Lung (tissue), 12 donors: ENCODE measurements around the gene PCDHGA7. TPM values are rescaled to one million over a fixed set of nuclear protein-coding genes. Genes with fewer than 3 reads are reported as not detected.
"Not testable (repeated sequence)": the region's sequence is repeated elsewhere in the genome, so short reads cannot be mapped to it uniquely, and the experiment has no call there.

Experiments
- ATAC-seq: fragments of 200-7000 bp; cut with Tn5 transposase; one replicate; pipeline ENCODE4 v1.9.1; 2020; ENCODE audit warnings: moderate number of reproducible peaks; ENCODE audit not compliant: insufficient read depth, low FRiP score
- DNase-seq, 3 donors: peaks; one replicate each; pipeline ENCODE4 v3.0.0-alpha.2; 2013 to 2017
- H3K27ac ChIP-seq, 2 donors: one replicate each; pipeline ENCODE4 v1.5.1; 2013; ENCODE audit warnings: mild to moderate bottlenecking in 2 of 2, moderate library complexity in 2 of 2, control low read depth in 1 of 2, inconsistent platforms in 1 of 2, low read depth in 1 of 2, low read length in 1 of 2
- H3K27me3 ChIP-seq, 3 donors: one replicate each; pipeline ENCODE4 v1.5.1; 2013; ENCODE audit warnings: low read length in 2 of 3; ENCODE audit not compliant: control insufficient read depth in 3 of 3, insufficient read depth in 3 of 3
- H3K36me3 ChIP-seq, 4 donors: one replicate each; pipeline ENCODE4 v1.5.1; 2013; ENCODE audit warnings: low read length in 4 of 4, mild to moderate bottlenecking in 1 of 4, moderate library complexity in 1 of 4; ENCODE audit not compliant: control insufficient read depth in 4 of 4, insufficient read depth in 4 of 4
- H3K4me1 ChIP-seq, 5 donors: one replicate each; pipeline ENCODE4 v1.5.1; 2013; ENCODE audit warnings: low read length in 5 of 5, mild to moderate bottlenecking in 2 of 5, moderate library complexity in 1 of 5; ENCODE audit not compliant: control insufficient read depth in 5 of 5, insufficient read depth in 5 of 5
- H3K4me3 ChIP-seq: one replicate; pipeline ENCODE4 v1.5.1; 2013; ENCODE audit warnings: mild to moderate bottlenecking, control low read depth, moderate library complexity
- H3K9ac ChIP-seq, 2 donors: one replicate each; pipeline ENCODE4 v1.5.1; 2013; ENCODE audit warnings: low read length in 2 of 2, control low read depth in 1 of 2; ENCODE audit not compliant: insufficient read depth in 1 of 2
- H3K9me3 ChIP-seq, 4 donors: one replicate each; pipeline ENCODE4 v1.5.1; 2013; ENCODE audit warnings: low read length in 3 of 4, mild to moderate bottlenecking in 1 of 4, moderate library complexity in 1 of 4; ENCODE audit not compliant: control insufficient read depth in 4 of 4, insufficient read depth in 3 of 4
- CTCF ChIP-seq: IDR thresholded peaks from 2 replicates; pipeline ENCODE4 v1.5.1; 2012; ENCODE audit warnings: mild to moderate bottlenecking; ENCODE audit errors: control extremely low read depth, extremely low read depth
- WGBS, 2 donors: extraction: QIAGEN DNeasy Blood & Tissue Kit; methylation state at CpG; one replicate each; pipeline ENCODE4 v1.1.7; 2013; 5-methylcytosine and 5-hydroxymethylcytosine counted together
- polyA plus RNA-seq, 2 donors: library from polyadenylated mRNA; stranded (reverse); fragments of 200-250 nt; gene quantifications; one replicate each; pipeline ENCODE4 v1.2.1, GENCODE V29; 2013
- total RNA-seq, 2 donors: library from RNA; depleted of rRNA in 1 of 2; stranded (reverse); fragments of >200 nt in 1 of 2; gene quantifications; one replicate each; pipeline ENCODE4 v1.2.1, GENCODE V29; 2014 to 2021
- donor health status: control.
- donor health status: control.
- donor health status: Bipolar disorder and iron deficiency.
- donor health status: healthy.
- donor health status: DM: yes; HTN: yes; CAD: no.

The PCDHGA7 gene
- total and polyA plus RNA-seq, 4 donors: 0.23 to 6.3 (median 1.6) TPM

DNA sequence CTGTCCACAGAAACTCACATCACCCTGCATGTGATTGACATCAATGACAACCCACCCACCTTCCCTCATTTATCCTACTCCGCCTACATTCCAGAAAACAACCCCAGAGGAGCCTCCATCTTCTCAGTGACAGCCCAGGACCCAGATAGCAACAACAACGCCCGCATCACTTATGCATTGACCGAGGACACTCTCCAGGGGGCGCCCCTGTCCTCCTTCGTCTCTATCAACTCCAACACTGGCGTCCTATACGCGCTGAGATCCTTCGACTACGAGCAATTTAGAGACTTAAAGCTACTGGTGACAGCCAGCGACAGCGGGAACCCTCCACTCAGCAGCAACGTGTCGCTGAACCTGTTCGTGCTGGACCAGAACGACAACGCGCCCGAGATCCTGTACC is 37.2 kb upstream of the PCDHGA7 start:
- Histone ChIP-seq H3K36me3 (no peaks in the 10 kb centered on the region), H3K27ac (no peak overlapping the region), H3K9ac (no peak overlapping the region), H3K4me3 (no peak overlapping the region), H3K4me1 (no peaks in the 10 kb centered on the region), H3K27me3 (no peaks in the 10 kb centered on the region), H3K9me3 (peaks cover 0 to 47% (median 21%) of the 10 kb centered on the region in 4 donors)
- whole genome bisulfite sequencing, 2 donors: 33 to 39% methylated on average over 20 of the region's 20 CpGs
- no peak for ATAC-seq
- TF ChIP-seq CTCF: no peak
- DNase-seq: no peak

DNA sequence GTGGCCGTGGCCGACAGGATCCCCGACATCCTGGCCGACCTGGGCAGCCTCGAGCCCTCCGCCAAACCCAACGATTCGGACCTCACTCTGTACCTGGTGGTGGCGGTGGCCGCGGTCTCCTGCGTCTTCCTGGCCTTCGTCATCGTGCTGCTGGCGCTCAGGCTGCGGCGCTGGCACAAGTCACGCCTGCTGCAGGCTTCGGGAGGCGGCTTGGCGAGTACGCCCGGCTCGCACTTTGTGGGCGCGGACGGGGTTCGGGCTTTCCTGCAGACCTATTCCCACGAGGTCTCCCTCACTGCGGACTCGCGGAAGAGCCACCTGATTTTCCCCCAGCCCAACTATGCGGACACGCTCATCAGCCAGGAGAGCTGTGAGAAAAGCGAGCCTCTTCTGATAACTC is 36.5 kb upstream of the PCDHGA7 start:
- not testable (repeated sequence) for H3K27ac ChIP-seq, H3K27me3 ChIP-seq, H3K36me3 ChIP-seq, H3K4me1 ChIP-seq, H3K9ac ChIP-seq, DNase-seq, ATAC-seq, H3K4me3 ChIP-seq
- 38 to 49% methylated on average over 20 to 27 of the region's 35 CpGs for WGBS, 2 donors
- peaks cover 0 to 44% (median 24%) of the 10 kb centered on the region in 4 donors for H3K9me3 ChIP-seq

DNA sequence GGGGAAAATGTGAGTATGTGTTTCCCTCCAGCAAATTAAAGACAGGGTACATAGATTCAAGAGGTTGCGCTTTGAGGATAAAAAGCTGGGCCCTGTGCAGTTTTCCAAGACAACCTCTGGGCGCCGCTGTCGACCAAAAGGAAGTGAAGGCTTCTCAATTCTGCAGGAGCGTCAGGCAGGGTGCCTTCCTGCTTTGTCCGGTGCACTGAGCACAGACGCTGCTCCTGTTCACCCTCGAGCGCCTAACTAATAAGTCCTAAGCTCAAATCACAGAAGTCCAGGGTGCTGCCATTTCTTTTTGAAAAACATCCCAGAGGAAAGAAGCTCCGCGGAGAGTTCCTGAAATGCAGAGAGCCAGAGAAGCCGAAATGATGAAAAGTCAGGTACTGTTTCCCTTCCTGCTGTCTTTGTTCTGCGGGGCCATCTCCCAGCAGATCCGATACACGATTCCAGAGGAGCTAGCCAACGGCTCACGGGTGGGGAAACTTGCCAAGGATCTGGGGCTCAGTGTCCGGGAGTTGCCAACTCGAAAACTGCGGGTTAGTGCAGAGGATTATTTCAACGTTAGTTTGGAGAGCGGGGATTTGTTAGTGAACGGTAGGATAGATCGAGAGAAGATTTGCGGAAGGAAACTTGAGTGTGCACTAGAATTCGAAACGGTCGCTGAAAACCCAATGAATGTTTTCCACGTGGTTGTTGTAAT is 32.5 kb upstream of the PCDHGA7 start, which contains the start of gene PCDHGB1:
TSS of gene PCDHGB1 (plus strand) at position 183 of the 703 bp plus-strand sequence. CDS start at position 345, 162 bp downstream.
- ATAC-seq: no peak

More for the DNA sequence above, 32.5 kb upstream of the PCDHGA7 start, which contains the start of gene PCDHGB1:
- H3K9ac ChIP-seq: no peak within 1 kb of the TSS
- TF ChIP-seq CTCF: no peak
- H3K27ac ChIP-seq: no peak within 1 kb of the TSS
- no peaks in the 10 kb centered on the region for H3K36me3 ChIP-seq
- H3K4me3 ChIP-seq: no peak within 1 kb of the TSS
- WGBS, 2 donors: 26 to 30% methylated on average over 29 of the region's 29 CpGs
- DNase-seq: peak in 2 of 3 donors; percentile 20 to 31
- peaks cover 0 to 43% (median 21%) of the 10 kb centered on the region in 4 donors for H3K9me3 ChIP-seq
- no peaks in the 10 kb centered on the region for H3K27me3 ChIP-seq
- no peaks in the 10 kb centered on the region for H3K4me1 ChIP-seq
